ENCODE measurements around the gene PP2D1.
"Not testable (repeated sequence)": the region's sequence is repeated elsewhere in the genome, so short reads cannot be mapped to it uniquely, and the experiment has no call there.

Gene PP2D1, protein sequence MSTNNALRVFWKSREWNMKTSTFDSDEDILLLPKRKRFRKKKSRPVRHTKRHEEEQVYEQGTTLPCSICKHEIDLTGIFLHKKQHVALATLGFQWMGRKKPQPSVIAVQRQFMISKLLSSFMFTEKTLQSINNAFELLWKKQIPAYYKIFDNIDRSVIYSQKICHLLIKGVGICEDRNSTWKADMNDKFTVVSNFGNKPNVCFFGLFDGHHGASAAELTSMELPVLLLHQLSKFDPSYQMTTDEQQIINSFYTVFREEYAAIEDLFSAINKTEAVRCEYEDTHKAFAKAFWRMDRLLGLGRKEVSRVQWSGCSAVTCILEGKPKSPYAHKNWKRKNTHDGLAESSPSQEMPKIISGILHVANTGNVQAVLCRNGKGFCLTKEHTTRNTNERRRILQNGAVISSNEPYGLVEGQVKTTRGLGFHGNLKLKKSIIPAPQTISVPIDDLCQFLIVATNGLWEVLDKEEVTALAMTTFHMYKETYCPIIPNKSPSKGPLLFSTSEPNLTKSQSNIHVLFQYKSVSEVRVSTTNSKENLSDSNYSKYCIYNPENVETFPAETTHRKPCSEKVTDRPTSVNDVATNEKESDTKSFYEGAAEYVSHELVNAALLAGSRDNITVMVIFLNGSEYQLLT

DNA sequence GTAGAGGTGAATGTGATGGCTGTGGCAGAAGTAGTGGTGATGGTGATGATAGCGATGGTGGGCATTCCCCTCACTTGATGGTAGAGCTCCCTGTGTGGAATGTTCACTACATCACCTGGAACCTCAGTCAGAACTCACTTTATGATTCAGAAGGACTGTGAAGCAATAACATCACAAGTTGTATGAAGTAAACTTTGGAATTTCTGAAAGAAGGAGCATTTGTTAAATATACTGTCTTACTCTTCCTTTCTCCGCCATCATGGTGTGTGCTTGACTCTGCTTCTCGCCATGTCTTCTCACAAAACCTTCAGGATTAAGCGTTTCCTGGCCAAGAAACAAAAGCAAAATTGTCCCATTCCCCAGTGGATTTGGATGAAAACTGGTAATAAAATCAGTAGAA, at the start of gene PP2D1:
PP2D1 (minus strand) TSS at position 101 of the 400 bp plus-strand sequence. CDS start 192 bp downstream, outside the sequence.
- DNase-seq (ENCODE audit: low read depth), result no peak

DNA sequence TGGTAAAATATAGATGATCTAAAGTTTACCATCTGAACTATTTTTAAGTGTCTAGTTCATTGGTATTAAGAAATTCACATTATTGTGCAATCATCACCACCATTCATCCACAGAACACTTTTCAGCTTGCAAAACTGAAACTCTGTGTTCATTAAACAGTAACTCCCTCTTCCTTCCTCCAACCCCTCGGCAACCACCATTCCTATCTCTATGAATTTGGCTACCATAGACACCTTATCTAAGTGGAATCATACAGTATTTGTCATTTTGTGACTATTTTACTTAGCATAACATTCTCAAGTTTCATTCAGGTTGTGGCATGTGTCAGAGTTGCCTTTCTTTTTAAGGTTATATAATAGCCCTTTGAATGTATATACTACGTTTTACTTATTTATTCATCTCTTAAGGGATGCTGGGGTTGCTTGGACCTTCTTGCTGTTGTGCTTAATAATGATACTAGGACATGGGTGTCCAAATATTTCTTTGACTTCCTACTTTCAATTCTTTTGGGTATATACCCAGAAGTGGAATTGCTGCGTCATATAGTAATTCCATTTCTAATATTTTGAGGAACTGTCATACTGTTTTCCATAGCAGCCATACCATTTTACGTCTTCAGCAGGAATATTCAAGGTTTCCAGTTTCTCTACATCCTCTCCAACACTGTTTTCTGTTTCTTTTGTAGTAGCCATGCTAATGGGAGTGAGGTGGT, 49.1 kb upstream of the PP2D1 start:
- no peak for DNase-seq (ENCODE audit: low read depth)

DNA sequence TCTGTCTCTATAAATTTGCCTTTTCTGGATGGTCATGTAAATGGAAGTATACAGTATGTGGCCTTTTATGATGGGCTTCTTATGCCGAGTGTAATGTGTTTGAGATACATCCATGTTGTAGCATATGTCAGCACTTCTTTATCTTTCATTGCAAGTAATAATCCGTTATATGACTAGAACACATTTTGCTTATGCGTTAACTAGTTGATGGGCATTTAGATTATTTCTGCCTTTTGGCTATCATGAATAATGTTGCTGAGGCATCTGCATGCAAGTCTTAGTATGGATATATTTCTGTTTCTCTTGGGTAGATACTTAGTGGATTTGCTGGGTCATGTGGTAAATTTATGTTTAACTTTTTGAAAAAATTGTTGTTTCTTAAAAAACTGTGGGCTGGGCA, 47.9 kb upstream of the PP2D1 start:
- no peak for DNase-seq (ENCODE audit: low read depth)

DNA sequence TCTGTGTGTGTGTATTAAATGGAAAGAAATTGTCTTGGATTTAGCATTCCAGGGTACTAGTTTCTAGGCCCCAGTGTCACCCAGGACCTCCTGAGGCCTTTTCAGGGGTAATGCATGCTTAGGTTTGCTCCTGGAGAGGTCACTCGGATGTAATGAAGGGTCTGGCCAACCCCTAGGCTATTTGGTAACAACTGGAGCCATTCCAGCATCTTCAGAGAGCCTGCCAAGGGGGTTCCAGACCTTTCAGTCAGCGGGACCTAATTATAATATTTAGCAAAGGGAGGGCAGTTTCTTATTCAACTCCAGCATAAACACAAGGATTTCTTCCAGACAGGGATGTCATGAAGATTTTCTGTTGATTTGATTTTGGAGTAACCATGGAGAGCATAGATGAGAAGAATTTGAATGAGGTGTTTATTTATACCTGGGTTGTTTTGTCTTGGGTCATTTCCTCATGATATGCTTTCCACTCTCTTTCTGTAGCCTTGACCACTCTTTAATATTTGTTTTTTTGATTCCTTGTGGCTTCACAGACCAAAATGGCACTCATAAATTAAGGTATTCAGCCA, 45.6 kb upstream of the PP2D1 start:
- DNase-seq (ENCODE audit: low read depth), result no peak

DNA sequence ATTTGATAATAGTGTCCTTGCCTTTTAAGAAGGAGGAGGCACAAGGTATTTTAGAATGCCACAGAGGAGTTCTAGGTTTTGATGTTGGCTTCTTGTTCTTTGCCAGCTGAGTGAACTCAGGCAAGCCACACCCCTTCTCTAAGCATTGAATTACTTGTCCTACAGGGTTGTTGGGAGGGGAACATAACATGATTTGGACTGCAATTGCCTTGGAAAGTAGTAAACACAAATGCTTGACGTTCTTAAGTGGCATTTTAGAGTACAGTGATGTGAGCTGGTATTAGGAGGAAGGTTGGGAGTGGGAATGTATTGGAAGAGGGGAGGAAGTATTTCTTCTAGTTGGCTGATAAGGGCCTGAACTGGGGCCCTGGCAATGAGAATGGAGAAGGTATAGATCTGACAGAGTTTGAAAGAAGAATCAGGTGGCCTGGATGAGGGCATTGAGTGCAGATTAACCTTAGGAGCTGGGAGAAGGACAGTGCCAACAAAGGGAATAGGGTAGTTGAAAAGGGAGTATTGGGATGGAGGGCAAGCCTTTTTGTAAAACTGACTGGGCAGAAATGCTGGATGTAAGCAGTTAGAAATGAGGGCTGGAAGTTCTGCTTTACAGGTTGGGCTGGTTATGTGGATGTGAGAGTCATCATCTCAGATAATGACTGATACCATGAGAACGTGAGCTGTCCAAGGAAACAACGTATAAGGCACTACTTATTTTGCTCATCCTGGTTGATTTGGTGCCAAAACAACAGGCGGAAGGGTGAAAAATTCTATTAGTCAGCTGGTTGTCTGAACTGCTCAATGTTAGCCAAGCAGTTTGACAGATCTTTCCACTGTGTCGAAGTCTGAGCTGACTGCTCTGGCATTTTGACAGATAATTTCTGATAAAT, 44.9 kb upstream of the PP2D1 start:
- DNase-seq (ENCODE audit: low read depth), result no peak

DNA sequence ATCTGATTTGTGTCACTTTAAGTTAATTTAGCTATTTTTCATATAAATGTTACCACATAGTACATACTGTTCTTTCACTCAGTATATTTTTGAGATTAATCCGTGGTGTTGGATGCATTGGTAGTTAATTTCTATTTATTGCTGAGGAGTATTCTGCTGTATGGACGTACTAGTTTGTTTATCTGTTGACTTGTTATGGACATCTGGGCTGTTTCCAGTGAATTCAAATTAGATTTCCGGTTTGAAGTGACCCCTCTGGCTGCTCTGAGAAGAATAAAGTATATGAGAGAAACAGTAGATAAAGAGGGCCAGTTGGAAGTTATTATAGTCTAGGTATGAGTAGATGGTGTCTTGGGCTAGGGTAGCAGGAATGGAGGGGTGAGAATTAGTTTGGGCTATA, 43.8 kb upstream of the PP2D1 start:
- no peak for DNase-seq (ENCODE audit: low read depth)

DNA sequence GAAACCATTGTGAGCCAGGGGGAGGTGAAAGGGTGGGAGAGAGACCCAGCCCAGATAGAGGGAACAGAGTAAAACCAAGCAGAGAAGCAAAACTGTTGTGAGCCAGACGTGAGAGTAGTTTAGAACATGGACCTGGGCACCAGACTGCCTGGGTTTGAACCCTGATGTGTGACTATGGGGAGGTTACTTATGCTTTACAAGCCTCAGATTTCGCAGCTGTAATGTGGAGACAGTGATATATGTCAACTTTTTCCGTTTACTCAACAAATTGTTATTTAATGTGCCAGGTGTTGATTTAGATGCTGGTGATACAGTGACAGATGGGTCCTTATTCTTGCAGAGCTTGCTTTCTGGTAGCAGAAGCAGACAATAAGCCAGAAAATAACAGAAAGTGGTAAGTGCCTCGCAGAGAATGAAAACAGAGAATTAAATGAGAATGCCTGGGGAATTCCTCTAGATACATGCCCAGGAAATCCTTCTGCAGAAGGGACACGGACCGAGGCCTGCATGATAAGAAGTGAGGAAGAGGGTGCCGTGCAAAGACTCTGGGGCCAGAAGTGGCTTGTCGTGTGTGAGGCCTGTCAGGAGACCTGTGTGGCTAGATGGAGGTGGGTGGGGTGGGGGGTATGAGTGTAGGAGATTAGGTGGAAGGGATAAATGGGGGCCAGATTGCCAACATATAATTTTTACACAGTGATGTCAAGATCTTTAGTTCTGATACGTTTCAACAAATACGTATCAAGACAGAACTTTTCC, 43.1 kb upstream of the PP2D1 start:
- no peak for DNase-seq (ENCODE audit: low read depth)

DNA sequence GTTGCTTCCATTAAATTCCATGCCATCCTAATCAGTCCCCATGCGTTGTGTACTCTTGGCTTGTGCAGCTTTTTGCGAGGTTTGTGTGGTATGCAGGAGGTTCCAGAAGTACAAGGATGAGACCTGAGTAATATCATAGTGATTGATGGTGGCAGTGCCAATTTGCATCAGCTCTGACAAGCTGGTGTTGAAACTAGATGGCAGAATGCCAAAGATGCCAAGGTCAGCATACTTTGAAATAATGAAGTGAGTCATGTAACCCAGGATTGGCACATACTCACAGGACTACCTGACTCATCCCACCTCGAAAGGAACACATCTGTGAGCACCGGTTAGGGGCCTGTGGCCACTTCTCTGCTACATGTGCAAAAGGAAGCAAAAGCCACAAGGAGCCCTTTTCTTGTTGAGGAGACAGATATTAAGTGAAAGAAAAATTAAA, 42.5 kb upstream of the PP2D1 start:
- peak; percentile 46 for DNase-seq (ENCODE audit: low read depth)

DNA sequence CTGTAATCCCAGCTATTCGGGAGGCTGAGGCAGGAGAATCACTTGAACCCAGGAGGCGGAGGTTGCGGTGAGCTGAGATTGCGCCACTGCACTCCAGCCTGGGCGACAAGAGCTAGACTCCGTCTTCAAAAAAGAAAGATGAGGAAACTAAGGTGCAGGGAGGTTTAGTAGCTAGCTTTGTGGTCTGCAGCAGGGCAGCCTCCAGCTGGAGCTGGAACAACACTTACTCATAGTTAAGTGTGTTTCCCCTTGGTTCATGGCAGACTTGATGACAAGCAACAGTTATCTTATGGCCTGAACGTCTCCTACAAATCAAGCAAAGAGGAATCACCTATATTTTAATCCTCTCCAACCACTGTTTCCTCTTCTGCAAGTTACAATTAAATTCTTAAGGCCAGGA, 40.8 kb upstream of the PP2D1 start:
- no peak for DNase-seq (ENCODE audit: low read depth)

DNA sequence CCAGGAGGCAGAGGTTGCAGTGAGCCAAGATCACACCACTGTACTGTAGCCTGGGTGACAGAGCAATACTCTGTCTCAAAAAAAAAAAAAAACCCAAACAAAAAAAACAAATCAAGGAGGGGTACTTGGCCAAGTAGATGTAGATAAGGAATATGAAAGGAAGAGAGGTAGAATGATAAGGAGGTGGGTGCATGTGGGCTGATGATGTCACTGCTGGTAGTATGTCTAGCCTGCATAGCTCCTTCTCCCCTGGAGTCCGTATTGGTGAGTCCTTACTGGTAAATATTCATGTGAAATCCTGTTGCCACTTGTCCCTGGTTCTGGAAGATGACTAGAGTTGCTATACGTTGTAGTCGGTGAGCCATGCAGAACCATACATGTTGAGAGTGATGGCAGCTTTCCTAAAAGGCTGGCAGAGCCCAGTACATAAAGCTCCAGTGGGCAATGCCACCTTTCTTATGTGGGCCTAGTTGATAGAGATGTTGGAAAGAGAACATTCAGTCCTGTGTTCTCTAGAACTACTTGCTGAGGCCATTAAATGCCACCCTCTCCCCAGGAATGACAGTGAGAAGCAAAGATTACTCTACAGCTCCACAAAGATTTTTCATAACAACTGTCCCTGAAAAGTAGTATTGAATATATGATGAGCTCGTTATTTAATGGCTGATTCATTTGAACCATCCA, 39.2 kb upstream of the PP2D1 start:
- DNase-seq (ENCODE audit: low read depth), result no peak

DNA sequence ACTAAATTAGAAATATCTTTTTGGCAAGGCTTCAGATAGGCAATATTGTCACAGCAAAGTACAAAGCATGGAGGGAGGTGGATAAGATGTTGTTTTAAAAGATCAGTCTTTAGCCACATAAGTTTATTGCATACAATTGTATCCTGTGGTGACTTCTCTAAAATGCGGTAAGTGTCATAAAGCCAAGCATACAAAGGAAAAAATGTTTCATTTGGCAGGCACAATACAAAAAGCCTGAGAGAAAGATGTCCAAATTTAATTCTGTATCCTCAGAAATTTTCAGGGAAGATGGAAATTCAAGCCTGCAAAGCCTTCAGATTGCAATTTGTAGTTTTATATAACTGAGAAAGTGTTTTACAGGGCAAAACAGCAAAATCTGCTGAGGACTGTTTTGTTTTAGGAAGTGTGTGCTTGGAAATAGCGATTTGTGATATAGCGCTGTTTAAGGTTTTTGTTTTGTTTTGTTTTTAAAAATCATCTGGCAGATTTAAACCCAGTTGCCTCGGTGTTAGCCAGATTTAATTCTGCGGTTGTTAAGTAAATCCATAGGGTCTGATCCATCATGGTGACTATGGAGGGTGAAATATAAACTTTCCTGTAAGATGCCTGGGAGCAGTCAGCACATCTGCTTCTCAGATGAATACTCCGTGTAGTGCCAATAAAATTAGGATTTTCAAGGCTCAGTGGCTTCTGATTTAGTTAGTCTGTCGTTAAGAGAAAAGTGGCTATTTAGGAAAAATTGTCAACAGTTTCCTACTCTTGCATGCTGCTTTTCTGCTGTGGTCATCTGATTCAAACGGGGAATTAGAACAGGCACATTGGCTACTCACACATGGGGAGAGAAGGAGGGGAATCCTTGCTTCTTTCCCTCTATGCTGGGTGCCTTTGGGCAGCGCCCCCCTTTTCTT, 36.2 kb upstream of the PP2D1 start:
- no peak for DNase-seq (ENCODE audit: low read depth)

DNA sequence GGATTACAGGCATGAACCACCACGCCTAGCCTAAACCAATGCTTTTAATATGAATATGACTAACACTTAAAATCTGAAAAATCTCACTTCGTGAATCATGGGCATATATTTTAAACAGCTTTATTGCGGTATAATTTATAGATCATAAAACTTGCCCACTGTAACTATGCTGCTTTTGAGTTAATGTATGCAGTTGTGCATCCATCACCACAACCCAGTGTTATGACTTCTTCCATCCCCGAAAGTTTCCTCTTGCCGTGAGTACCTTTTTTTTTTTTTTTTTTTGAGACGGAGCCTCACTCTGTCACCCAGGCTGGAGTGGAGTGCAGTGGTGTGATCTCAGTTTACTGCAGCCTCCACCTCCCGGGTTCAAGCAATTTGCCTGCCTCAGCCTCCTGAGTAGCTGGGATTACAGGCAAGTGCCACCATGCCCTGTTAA, 35.3 kb upstream of the PP2D1 start:
- DNase-seq (ENCODE audit: low read depth), result no peak

DNA sequence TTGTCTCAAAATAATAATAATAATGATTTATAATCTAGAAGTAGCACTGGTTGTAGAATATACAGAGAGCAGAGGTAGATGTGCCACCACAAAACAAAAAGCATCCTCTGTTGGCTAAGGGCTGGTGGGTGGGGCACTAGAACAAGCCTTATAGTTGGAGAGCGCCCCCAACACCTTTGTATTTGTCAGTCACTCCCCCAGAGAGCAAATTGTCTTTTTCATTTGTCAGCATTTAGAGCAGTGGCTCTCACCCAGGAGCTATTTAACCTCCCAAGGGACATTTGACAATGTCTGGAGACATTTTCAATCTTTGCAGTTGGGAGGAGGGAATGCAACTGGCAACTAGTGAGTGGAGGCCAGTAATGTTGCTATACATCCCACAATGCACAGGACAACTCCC, 34.5 kb upstream of the PP2D1 start:
- DNase-seq (ENCODE audit: low read depth), result no peak

DNA sequence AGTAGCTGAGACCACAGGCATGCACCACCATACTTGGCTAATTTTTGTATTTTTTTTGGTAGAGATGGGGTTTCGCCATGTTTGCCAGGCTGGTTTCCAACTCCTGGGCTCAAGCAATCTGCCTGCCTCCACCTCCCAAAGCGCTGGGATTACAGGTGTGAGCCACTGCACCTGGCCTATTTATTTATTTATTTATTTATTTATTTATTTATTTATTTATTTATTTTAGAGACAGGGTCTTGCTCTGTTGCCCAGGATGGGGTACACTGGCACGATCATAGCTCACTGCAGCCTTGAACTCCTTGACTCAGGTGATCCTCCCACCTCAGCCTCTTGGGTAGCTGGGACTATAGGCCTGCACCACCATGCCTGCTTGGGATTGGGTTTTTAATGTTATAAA, 33.1 kb upstream of the PP2D1 start:
- DNase-seq (ENCODE audit: low read depth), result not testable (repeated sequence)

DNA sequence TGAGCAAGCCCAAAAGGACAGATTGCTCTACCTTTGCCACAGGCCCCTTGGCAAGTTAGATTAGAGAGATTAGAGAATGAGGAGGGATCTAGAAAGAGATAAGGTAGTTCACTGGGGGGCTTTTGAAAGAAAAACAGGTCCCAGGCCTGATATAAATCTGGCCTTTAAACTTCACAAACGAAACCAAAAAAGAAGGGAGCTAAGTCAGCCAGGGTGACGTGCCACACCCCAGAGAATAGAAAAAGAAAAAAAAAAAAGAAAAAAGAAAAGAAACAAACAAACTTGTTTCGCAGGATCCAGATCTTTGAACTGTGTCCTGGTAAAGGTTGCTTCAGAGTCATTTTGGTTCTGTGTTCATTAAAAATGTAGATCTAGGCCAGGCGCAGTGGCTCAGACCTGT, 31.8 kb upstream of the PP2D1 start:
- no peak for DNase-seq (ENCODE audit: low read depth)

DNA sequence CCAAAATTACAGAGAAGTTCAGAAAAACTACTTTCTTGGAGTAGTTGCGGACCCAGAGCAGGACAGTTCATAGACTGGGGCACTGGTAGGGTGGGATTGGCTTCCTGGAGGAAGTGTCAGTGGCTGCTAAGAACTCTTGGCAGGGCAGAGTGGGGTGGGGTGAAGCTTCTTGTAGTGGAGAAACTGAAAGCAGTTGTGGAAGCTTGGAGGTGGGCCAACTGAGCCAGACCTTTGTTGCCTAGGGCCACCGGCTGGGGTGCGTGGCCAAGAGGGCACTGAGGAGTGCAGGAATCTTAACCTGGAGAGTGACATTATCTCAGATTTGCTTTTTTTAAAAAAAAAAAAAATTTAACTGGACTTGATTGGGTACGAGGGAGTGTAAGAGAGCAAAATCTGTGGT, 31.3 kb upstream of the PP2D1 start:
- peak; percentile 26 for DNase-seq (ENCODE audit: low read depth)

DNA sequence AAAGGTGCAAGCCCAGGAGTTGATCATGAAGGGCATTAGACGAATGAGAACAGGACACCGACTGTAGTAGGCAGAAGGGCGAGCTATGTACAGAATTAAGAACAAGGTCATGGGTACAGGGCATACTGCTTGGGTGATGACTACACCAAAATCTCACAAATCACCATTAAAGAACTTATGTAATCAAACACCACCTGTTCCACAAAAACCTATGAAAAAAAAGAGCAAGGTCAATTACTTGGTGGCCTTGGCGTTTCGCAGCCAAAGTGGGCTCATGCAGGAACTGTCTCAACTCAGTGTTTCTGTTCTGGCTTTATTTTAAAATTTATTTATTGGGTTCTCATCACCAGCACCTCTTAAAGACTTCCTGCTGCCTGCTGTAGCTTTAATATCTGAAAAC, 30.3 kb upstream of the PP2D1 start:
- DNase-seq (ENCODE audit: low read depth), result no peak

DNA sequence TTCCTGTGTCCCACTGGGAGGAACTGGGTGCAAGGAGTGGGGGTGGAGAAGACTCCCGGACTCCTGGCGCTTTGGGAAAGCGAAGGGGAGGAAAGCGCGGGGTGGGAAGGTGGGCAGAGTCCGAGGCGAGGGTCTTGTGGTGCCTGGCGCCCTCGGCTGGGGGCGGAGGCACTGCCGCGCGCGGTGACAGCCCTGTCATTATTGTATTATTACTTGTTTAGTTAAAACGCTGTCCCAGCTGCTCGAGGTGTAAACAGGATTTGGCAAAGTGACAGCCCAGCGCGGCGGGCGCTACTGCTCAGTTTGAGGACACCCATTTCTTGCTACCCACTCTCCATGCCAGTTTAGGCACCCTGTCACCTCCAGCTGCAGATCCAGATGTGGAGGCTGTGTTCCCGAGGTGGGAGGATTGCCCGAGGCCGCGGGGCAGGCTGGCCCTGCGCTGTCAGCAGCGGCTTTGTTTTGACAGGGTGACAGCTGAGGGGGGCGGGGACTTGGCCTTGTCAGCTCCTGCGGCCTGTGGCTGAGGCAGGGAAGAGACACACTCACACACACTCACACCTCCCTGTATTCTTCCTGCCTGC, 29.2 kb upstream of the PP2D1 start:
- peak; percentile 61 for DNase-seq (ENCODE audit: low read depth)
